ENCODE results near the gene RNF11. TPM values are rescaled to one million over a fixed set of nuclear protein-coding genes. Genes with fewer than 3 reads are reported as not detected.

The RNF11 gene, protein sequence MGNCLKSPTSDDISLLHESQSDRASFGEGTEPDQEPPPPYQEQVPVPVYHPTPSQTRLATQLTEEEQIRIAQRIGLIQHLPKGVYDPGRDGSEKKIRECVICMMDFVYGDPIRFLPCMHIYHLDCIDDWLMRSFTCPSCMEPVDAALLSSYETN
- total RNA-seq = 61.4 and 71.6 TPM in 2 replicates

DNA sequence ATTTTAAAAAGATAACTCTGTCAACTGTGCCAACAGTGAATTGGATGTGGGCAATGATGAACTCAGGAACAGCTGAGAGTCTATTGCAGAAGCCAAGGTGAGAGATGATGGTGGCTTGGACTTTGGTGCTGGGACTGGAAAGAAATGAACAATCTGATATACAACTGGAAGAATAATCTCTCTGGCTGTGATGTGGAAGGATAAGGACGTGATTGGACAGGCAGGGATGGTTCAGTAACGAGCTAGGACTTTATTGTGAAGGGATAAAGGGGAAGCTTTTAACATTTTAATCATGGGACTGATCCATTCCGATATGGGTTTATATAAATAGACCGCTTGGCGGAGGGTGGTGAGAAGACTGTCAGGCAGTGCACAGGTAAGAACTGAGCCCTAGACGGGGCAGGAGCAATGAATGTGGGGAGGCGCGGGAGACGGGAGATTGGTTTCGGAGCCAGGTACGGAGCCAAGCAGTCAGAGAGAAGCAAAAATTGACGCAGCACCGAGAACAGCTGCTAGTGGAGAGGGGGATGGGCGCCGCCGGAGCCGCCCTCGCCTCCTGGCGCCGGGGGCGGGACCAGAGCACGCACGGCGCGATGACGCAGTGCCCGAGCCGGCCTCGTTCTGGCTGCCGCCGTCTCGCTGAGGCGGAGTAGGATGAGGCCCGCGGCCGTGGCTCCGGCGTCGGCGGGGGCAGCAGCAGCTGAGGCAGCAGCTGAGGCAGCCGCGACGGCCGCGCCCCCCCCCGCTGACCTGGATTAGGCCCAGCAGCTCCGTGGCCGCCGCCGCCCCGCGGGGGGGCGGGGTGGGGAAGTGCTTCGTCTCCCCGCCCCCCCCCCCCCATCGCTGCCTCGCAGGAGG lies at the start of gene RNF11:
RNF11 (plus strand) TSS at position 601 of the 858 bp plus-strand sequence. CDS start 484 bp downstream, outside the sequence.

Other genes starting within 250 kb of the RNF11 start
- not detected in 2 replicates for gene C1orf185, start 134.0 kb upstream of the RNF11 start, total RNA-seq
- not detected in 2 replicates for gene TTC39A, start 94.3 kb downstream of the RNF11 start, total RNA-seq